ENCODE results near the gene PCID2. TPM values are rescaled to one million over a fixed set of nuclear protein-coding genes. Genes with fewer than 3 reads are reported as not detected.

The PCID2 gene
- total and polyA plus RNA-seq, 2 experiments from 2014 or later: 79.6 to 107 TPM

DNA sequence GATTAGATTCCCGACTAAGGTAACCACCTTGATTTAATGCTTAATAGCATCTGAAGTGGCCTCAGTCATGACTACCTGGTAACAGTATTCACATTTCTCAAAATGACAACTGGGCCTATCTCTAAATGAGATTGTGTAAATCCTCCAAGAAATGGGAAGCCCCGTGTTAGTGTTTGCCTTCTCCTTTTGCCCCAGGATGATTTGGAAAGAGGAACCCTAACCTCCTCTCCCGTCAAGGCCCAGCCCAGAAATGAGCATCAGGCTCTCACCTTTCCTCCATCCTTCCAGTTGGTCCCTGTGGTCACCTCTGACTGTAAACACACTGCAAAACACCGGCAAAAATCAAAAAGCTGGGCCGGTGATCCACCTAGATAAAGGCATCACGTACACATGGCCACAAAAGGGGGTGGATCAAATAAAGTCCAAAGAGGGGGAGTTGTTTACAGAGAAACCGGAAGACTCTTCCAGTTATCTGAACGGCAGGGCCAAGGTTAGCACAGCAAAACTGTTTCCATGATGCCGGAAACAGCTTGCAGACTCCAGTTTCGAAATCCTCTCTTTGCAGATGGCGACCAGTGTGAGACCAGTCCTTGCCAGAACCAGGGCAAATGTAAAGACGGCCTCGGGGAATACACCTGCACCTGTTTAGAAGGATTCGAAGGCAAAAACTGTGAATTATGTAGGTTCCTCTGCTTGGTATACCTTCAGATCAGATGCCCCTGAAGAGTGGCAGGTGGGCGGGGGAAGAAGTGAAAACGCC lies 69.5 kb downstream of the PCID2 start:
- Mint-ChIP-seq H3K27ac (no peak overlapping the region), H3K4me3 (no peak overlapping the region), H3K4me1 (peaks cover 14% of the 10 kb centered on the region), H3K27me3 (ENCODE audit: insufficient read depth, low read depth, poor library complexity) (no peaks in the 10 kb centered on the region), H3K36me3 (ENCODE audit: low read depth) (no peaks in the 10 kb centered on the region), H3K9me3 (no peaks in the 10 kb centered on the region)
- Histone ChIP-seq H3K27me3 (ENCODE audit: insufficient read depth) (no peaks in the 10 kb centered on the region), H4K20me1 (replicated peaks; ENCODE audit: insufficient read depth) (no peaks in the 10 kb centered on the region), H3K79me2 (replicated peaks; ENCODE audit: insufficient read depth) (no peaks in the 10 kb centered on the region), H3K27ac (ENCODE audit: low read depth) (no peak overlapping the region), H3K4me1 (ENCODE audit: insufficient read depth) (peaks cover 9% of the 10 kb centered on the region), H2AFZ (no peak overlapping the region), H3K36me3 (ENCODE audit: insufficient read depth) (no peaks in the 10 kb centered on the region), H3K4me3 (no peak overlapping the region), H3K4me2 (no peak overlapping the region), H3K9me2 (ENCODE audit: insufficient read depth) (no peaks in the 10 kb centered on the region), H3F3A (replicated peaks; ENCODE audit: low read depth) (no peaks in the 10 kb centered on the region)
- no peak for ATAC-seq
- TF ChIP-seq, protein P1, sequence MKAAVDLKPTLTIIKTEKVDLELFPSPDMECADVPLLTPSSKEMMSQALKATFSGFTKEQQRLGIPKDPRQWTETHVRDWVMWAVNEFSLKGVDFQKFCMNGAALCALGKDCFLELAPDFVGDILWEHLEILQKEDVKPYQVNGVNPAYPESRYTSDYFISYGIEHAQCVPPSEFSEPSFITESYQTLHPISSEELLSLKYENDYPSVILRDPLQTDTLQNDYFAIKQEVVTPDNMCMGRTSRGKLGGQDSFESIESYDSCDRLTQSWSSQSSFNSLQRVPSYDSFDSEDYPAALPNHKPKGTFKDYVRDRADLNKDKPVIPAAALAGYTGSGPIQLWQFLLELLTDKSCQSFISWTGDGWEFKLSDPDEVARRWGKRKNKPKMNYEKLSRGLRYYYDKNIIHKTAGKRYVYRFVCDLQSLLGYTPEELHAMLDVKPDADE (IDR thresholded peaks at IDR 0.05): no peak
- TF ChIP-seq JUNB (IDR thresholded peaks at IDR 0.05; ENCODE audit: unreplicated experiment): no peak
- TF ChIP-seq POLR2AphosphoS5 (IDR thresholded peaks at IDR 0.05; ENCODE audit: low read depth): no peak
- TF ChIP-seq, protein P2, sequence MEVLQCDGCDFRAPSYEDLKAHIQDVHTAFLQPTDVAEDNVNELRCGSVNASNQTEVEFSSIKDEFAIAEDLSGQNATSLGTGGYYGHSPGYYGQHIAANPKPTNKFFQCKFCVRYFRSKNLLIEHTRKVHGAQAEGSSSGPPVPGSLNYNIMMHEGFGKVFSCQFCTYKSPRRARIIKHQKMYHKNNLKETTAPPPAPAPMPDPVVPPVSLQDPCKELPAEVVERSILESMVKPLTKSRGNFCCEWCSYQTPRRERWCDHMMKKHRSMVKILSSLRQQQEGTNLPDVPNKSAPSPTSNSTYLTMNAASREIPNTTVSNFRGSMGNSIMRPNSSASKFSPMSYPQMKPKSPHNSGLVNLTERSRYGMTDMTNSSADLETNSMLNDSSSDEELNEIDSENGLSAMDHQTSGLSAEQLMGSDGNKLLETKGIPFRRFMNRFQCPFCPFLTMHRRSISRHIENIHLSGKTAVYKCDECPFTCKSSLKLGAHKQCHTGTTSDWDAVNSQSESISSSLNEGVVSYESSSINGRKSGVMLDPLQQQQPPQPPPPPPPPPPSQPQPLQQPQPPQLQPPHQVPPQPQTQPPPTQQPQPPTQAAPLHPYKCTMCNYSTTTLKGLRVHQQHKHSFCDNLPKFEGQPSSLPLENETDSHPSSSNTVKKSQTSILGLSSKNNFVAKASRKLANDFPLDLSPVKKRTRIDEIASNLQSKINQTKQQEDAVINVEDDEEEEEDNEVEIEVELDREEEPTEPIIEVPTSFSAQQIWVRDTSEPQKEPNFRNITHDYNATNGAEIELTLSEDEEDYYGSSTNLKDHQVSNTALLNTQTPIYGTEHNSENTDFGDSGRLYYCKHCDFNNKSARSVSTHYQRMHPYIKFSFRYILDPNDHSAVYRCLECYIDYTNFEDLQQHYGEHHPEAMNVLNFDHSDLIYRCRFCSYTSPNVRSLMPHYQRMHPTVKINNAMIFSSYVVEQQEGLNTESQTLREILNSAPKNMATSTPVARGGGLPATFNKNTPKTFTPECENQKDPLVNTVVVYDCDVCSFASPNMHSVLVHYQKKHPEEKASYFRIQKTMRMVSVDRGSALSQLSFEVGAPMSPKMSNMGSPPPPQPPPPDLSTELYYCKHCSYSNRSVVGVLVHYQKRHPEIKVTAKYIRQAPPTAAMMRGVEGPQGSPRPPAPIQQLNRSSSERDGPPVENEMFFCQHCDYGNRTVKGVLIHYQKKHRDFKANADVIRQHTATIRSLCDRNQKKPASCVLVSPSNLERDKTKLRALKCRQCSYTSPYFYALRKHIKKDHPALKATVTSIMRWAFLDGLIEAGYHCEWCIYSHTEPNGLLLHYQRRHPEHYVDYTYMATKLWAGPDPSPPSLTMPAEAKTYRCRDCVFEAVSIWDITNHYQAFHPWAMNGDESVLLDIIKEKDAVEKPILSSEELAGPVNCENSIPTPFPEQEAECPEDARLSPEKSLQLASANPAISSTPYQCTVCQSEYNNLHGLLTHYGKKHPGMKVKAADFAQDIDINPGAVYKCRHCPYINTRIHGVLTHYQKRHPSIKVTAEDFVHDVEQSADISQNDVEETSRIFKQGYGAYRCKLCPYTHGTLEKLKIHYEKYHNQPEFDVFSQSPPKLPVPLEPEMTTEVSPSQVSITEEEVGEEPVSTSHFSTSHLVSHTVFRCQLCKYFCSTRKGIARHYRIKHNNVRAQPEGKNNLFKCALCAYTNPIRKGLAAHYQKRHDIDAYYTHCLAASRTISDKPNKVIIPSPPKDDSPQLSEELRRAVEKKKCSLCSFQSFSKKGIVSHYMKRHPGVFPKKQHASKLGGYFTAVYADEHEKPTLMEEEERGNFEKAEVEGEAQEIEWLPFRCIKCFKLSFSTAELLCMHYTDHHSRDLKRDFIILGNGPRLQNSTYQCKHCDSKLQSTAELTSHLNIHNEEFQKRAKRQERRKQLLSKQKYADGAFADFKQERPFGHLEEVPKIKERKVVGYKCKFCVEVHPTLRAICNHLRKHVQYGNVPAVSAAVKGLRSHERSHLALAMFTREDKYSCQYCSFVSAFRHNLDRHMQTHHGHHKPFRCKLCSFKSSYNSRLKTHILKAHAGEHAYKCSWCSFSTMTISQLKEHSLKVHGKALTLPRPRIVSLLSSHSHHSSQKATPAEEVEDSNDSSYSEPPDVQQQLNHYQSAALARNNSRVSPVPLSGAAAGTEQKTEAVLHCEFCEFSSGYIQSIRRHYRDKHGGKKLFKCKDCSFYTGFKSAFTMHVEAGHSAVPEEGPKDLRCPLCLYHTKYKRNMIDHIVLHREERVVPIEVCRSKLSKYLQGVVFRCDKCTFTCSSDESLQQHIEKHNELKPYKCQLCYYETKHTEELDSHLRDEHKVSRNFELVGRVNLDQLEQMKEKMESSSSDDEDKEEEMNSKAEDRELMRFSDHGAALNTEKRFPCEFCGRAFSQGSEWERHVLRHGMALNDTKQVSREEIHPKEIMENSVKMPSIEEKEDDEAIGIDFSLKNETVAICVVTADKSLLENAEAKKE (CRISPR knock-in tag; IDR thresholded peaks at IDR 0.05): no peak
- TF ChIP-seq EZH2 (IDR thresholded peaks at IDR 0.05; ENCODE audit: low read depth, unreplicated experiment): no peak
- no peak for TF ChIP-seq EZH2phosphoT487 (IDR thresholded peaks at IDR 0.05; ENCODE audit: unreplicated experiment)
- no peak for DNase-seq (ENCODE audit: low spot score)
